Activated CD8-positive, alpha-beta memory T cell treated with anti-CD3 and anti-CD28 coated beads for 4 hours (primary cell): ENCODE data around the gene TRIM40.
"Not testable (repeated sequence)": the region's sequence is repeated elsewhere in the genome, so short reads cannot be mapped to it uniquely, and the experiment has no call there.

Experiments
- DNase-seq, 2 donors: peaks; one replicate each; pipeline ENCODE4 v3.0.0-alpha.2; 2020; ENCODE audit warnings: low read depth in 2 of 2

Gene TRIM40

DNA sequence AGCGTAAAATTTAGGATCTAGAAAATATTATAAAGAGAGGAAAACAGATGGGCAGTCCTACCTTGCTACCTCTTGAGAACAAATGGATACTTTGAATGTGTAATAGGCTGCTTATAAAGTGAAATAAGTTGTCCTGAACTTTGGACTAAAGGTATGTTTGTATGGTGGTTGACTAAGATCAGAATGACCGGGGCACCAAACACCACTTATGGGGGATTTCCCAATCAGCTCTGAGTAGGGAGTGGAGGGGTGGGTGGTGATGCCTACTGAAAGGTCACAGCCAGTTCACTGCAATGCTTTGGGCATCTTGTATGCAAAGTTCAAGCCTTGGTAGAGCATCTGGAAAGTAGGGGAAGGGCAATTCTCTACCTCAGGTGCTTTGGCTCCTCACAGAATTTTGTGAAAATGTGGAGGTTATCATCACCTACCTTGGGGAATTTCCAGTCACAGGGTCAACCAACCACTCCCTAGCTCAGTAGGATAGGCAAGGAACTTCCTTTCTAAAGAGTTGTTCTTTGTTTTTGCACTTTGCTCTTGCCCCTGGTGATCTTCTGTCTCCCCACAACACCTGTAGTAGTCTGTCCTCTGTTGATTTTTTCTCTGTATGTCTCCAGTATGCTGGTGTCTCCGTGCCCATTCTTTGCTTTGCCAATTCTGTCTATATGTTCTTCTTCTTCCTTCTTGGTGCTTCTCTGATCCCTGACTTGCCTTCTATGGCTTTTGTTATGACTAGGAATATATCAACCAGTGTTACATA, 22.8 kb upstream of the TRIM40 start, which contains the start of gene TRIM31:
TSS of gene TRIM31 (minus strand) at position 88 of the 757 bp plus-strand sequence. CDS start 285 bp downstream, outside the sequence.
- no peak for DNase-seq

- no peak for DNase-seq
Observed at GRCh38 chr6:30113841-30114240, 22.1 kb upstream of the TRIM40 start.

DNA sequence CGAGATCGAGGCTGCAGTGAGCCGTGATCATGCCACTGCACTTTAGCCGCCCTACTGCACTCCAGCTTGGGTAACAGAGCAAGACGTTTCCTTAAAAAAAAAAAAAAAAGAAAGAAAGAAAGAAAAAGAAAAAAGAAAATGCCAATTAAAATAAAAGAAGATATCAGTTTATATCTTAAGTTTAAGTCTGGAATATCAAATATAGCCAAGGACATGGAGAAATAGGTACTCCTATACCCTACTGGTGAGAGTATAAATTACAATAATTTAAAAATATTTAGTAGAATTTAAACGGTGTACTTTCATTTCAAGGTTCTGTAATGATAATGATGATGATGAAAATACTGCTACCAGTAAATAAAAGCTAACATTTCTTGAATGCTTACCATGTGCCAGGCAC, 19.2 kb upstream of the TRIM40 start:
- DNase-seq = no peak

DNA sequence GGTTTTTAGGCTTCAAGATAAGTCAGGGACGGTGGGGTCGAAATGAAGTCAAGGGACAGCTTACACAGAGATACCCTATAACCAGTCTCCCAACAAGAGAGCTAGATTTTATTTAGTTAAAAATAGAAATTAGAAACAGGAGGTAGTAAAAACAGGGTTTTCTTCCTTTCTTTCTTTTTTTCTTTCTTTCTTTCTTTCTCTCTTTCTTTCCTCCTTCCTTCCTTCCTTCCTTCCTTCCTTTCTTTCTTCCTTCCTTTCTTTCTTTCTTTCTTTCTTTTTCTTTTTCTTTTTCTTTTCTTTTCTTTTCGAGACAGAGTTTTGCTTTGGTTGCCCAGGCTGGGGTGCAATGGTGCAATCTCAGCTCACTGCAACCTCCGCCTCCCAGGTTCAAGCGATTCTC, 17.2 kb upstream of the TRIM40 start:
- DNase-seq = not testable (repeated sequence)

- DNase-seq = no peak
Observed at GRCh38 chr6:30121446-30122366, 14.2 kb upstream of the TRIM40 start.

- DNase-seq = no peak
Observed at GRCh38 chr6:30122515-30122914, 13.4 kb upstream of the TRIM40 start.

GRCh38 chr6:30127238-30128093, 8.5 kb upstream of the TRIM40 start:
- DNase-seq = no peak

GRCh38 chr6:30129265-30130178, 6.4 kb upstream of the TRIM40 start:
- DNase-seq = no peak

DNA sequence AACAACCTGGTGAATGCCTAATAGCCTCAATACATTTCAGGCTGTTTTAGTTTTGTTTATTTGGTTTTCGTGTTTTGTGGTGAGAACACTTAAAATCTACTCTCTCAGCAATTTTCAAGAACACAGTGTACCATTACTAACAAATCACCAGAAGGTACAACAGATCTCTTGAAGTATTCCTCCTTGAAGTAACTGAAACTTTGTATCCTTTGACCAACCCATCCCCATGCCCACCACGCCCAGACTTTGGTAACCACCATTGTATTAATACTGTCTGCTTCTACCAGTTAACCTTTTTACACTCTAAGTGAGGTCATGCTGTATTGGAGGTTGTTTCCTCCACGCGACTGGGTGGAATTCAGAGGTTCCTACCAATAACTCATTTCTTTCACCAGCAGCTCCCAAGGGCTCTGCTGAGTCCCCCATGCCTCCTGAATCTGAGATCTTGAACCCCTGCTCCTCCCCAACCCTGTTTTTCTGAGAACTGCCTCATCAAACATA, 5.7 kb upstream of the TRIM40 start:
- no peak for DNase-seq

- DNase-seq = peak; percentile 40 to 55
Observed at GRCh38 chr6:30130887-30131862, 4.8 kb upstream of the TRIM40 start.

GRCh38 chr6:30131947-30132497, 3.9 kb upstream of the TRIM40 start:
- DNase-seq = no peak

DNA sequence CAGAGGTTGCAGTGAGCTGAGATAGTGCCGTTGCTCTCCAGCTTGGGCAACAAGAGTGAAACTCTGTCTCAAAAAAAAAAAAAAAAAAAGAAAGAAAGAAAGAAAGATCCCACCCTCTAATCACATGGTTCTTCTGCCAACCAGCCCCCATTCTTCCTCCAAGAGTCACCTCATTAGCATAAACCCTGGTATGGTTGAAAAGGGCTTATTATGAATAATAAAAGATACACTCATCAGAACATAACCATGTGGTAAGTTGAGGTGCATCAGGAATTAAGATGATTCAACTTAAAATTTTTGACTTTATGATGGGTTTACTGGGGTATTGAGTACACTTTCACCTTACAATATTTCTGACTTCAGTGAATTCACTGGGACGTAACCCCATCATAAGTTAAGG, 793 bp upstream of the TRIM40 start:
- no peak for DNase-seq

DNA sequence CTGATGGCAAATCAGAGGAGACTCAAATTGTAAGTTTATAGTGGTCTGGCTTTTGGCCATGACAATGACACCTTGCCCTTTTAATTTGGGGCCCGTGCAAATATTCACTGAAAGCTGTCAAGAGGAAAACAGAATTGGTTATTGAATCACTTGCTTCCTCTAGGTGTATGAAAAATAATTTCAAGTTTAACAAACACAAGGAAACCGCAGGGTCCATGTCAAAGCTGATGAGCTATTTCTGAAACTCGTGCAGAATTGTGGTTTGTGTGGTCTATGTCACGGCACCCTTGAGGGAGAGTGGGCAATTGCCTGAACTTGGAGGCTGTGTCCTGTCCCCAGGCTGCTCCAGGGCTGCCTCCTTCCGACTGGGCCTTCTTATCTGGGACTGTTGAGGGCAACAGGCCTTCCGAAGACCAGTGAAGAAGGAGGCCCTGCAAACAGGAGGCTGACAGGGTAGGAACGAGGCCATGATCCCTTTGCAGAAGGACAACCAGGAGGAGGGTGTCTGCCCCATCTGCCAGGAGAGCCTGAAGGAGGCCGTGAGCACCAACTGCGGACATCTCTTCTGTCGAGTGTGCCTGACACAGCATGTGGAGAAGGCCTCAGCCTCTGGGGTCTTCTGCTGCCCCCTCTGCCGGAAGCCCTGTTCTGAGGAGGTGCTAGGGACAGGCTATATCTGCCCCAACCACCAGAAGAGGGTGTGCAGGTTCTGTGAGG, 788 bp downstream of the TRIM40 start:
- no peak for DNase-seq

- DNase-seq = not testable (repeated sequence)
Observed at GRCh38 chr6:30140240-30140639, 4.3 kb downstream of the TRIM40 start.

GRCh38 chr6:30142665-30143064, 6.7 kb downstream of the TRIM40 start:
- DNase-seq = no peak

DNA sequence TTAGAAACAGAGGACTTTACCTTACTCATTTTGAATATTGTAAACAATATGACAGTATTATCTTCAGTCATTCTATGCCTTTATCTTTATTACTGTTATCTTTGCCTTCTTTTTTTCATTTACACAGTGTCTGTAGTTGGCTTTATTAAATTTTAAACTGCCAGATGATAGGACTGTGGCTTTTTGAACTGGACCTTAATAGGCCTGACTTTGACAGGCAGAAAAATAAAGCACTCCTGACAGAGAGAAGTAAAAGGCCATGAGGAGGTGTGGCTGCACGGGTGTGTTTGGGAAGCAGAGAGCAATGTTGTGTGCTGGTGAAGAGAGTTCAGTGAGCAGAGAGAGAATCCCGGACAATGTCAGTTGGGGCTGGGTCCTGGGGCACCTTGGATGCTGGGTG, 7.8 kb downstream of the TRIM40 start:
- DNase-seq = no peak

DNA sequence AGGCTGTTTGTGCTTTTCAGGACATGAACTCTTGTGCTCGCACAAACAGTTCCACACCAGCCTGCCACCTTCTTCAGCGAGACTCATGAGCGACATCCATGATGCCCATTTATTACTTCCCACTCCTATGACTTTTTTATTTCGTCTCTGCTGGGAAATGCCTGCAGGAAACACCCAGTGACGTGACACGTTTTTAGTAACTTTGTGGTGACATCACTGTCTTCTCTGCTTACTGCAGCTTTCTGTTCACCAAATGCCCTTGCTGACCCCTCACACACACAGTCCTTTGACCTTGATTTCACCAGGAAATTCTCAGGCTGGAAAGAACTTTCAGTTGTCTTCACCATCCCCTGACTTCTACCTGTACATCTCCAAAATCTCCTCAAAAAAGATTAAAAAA, 8.9 kb downstream of the TRIM40 start:
- DNase-seq = no peak

DNA sequence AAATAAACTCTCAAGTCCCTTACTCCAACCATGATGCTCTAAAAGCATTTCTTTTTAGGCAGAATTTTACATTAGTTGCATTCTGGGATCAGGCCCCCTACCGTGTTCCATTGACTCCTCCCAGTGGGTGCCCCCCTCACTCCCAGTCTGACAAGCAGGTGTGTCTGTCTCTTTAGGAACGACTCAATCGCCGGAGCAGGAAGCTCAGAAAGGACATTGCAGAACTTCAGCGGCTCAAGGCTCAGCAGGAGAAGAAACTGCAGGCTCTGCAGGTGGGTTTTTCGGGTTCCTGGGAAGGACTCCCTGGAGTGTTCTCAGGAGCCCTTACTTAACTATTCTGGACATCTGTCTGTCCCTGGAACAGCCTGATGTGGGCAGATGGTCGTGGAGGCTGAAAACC, 9.9 kb downstream of the TRIM40 start:
- DNase-seq = no peak
